Transverse colon (tissue), 4 donors: ENCODE data around the gene NBAS.

ENCODE experiments used
- CTCF ChIP-seq, 5 experiments: fragments of 200-600 bp in 3 of 5; fragments of 450-650 bp in 2 of 5; sonication (generic) in 3 of 5; IDR thresholded peaks; 1 replicate in 2 of 5; 2 replicates in 3 of 5; pipeline ENCODE4 v1.5.1; 2016 to 2017; ENCODE audit warnings: antibody characterized with exemption in 5 of 5, inconsistent platforms in 3 of 5, mild to moderate bottlenecking in 2 of 5, moderate library complexity in 1 of 5
- EP300 ChIP-seq: sonication (generic); formaldehyde crosslinking; IDR thresholded peaks from one replicate; pipeline ENCODE4 v1.6.1; 2017; ENCODE audit warnings: antibody characterized with exemption, low read depth
- POLR2A ChIP-seq: fragments of 450-650 bp; IDR thresholded peaks from one replicate; pipeline ENCODE4 v1.6.1; 2016; ENCODE audit warnings: antibody characterized with exemption, mild to moderate bottlenecking, moderate library complexity
- POLR2AphosphoS5 ChIP-seq, 3 donors: sonication (generic); formaldehyde crosslinking; IDR thresholded peaks; one replicate each; pipeline ENCODE4 v1.6.1; 2016; ENCODE audit warnings: antibody characterized with exemption in 3 of 3

GRCh38 chr2:15189216-15189615 is 371.9 kb downstream of the NBAS start:
- TF ChIP-seq EP300 (no peak), POLR2A (no peak), CTCF (IDR thresholded peaks at IDR 0.05) (no peak), POLR2AphosphoS5 (IDR thresholded peaks at IDR 0.05) (no peak)
